A549 (cell line): ENCODE measurements around the gene FUZ. TPM values are rescaled to one million over a fixed set of nuclear protein-coding genes. Genes with fewer than 3 reads are reported as not detected.
A peak's percentile ranks its signal among the peaks of the same experiment; 100 is the strongest.

Experiments used
- ATAC-seq, 2 experiments: fragments of 200-7000 bp in 1 of 2; fragments of >200 bp in 1 of 2; cut with Nextera tagmentation in 1 of 2; cut with Tn5 transposase in 1 of 2; 3 replicates each; pipeline versions ENCODE4 v1.8.0 to v1.9.1; 2018 to 2020; ENCODE audit warnings: mild to moderate bottlenecking in 1 of 2, moderate library complexity in 1 of 2
- CTCF ChIA-PET: fragments of 300-600 bp; sonication (Branson Sonifier 250); formaldehyde crosslinking; extraction: SDS; loops from one replicate; lab custom pipeline; 2021; ENCODE audit warnings: antibody characterized with exemption, inconsistent platforms; lab: Yijun Ruan, JAX
- POLR2A ChIA-PET: fragments of 350-600 bp; formaldehyde crosslinking; extraction: SDS; loops from one replicate; lab custom pipeline; 2021; ENCODE audit warnings: antibody characterized with exemption, inconsistent platforms; lab: Yijun Ruan, JAX
- DNase-seq, 2 experiments: peaks; one replicate each; pipeline versions ENCODE4 v3.0.0 to v3.0.0-alpha.2; 2011 to 2016; ENCODE audit warnings: low read depth in 1 of 2, low spot score in 1 of 2
- FAIRE-seq: peaks from 2 replicates; lab custom pipeline; 2011; peaks lifted over from hg19 to GRCh38; lab: Jason Lieb, UNC
- H3K27ac ChIP-seq, 2 experiments: fragments of >200 bp; sonication (Bioruptor Twin); formaldehyde crosslinking; 3 replicates each; pipeline ENCODE4 v1.5.1; 2016 to 2017
- H3K4me1 ChIP-seq: fragments of >200 bp; sonication (Bioruptor Twin); formaldehyde crosslinking; 3 replicates; pipeline ENCODE4 v1.6.1; 2016
- H3K4me2 ChIP-seq: fragments of >200 bp; sonication (Bioruptor Twin); formaldehyde crosslinking; 3 replicates; pipeline ENCODE4 v1.6.1; 2016
- H3K4me3 ChIP-seq: fragments of >200 bp; sonication (Bioruptor Twin); formaldehyde crosslinking; 3 replicates; pipeline ENCODE4 v1.5.1; 2016
- H3K9me3 ChIP-seq: fragments of >200 bp; sonication (Bioruptor Twin); formaldehyde crosslinking; 3 replicates; pipeline ENCODE4 v1.6.1; 2016
- ATOH8 ChIP-seq: fragments of 250-450 bp; sonication (Bioruptor Pico); IDR thresholded peaks from 2 replicates; pipeline ENCODE4 v1.5.0; 2020; ENCODE audit warnings: low read depth, mild to moderate bottlenecking, moderate library complexity
- BCL3 ChIP-seq: fragments of >200 bp; sonication (Bioruptor Twin); formaldehyde crosslinking; IDR thresholded peaks from 3 replicates; pipeline ENCODE4 v1.6.1; 2016
- BHLHE40 ChIP-seq: IDR thresholded peaks from 2 replicates; pipeline ENCODE4 v1.6.1; 2012; ENCODE audit warnings: low read depth, low read length, inconsistent platforms
- CEBPB ChIP-seq, 2 experiments: fragments of >200 bp in 1 of 2; sonication (Bioruptor Twin) in 1 of 2; formaldehyde crosslinking in 1 of 2; IDR thresholded peaks; 2 replicates each; pipeline ENCODE4 v1.6.1; 2012 to 2016
- CHD2 ChIP-seq: fragments of 150-350 bp; IDR thresholded peaks from 2 replicates; pipeline ENCODE4 v1.6.1; 2014; ENCODE audit warnings: low read length; ENCODE audit not compliant: partially characterized antibody
- CHD4 ChIP-seq: fragments of 200-600 bp; sonication (generic); IDR thresholded peaks from 2 replicates; pipeline ENCODE4 v1.6.1; 2016; ENCODE audit warnings: antibody characterized with exemption, mild to moderate bottlenecking, borderline replicate concordance
- CTCF ChIP-seq: fragments of >200 bp; sonication (Bioruptor Twin); formaldehyde crosslinking; IDR thresholded peaks from 3 replicates; pipeline ENCODE4 v1.5.1; 2016
- ELK1 ChIP-seq: fragments of 150-350 bp; IDR thresholded peaks from 2 replicates; pipeline ENCODE4 v1.6.1; 2014; ENCODE audit warnings: low read depth, mild to moderate bottlenecking, low read length
- ESRRA ChIP-seq: fragments of 150-350 bp; IDR thresholded peaks from 2 replicates; pipeline ENCODE4 v1.6.1; 2014; ENCODE audit warnings: mild to moderate bottlenecking, low read length, borderline replicate concordance
- FOXS1 ChIP-seq: fragments of 250-450 bp; sonication (Bioruptor Pico); IDR thresholded peaks from 2 replicates; pipeline ENCODE4 v1.5.0; 2020; ENCODE audit warnings: mild to moderate bottlenecking, moderate library complexity
- GATA3 ChIP-seq: IDR thresholded peaks from 2 replicates; pipeline ENCODE4 v1.6.1; 2012; ENCODE audit warnings: borderline replicate concordance
- HDAC2 ChIP-seq: fragments of 200-600 bp; sonication (generic); IDR thresholded peaks from 2 replicates; pipeline ENCODE4 v1.6.1; 2016
- HOXB13 ChIP-seq: fragments of 250-450 bp; sonication (Bioruptor Pico); IDR thresholded peaks from 2 replicates; pipeline ENCODE4 v1.5.0; 2020; ENCODE audit warnings: low read depth, mild to moderate bottlenecking, moderate library complexity
- HOXB5 ChIP-seq: fragments of 250-450 bp; sonication (Bioruptor Pico); IDR thresholded peaks from 2 replicates; pipeline ENCODE4 v1.5.0; 2020; ENCODE audit warnings: mild to moderate bottlenecking, moderate library complexity
- JUN ChIP-seq, 2 experiments: fragments of >200 bp; sonication (Bioruptor Twin); formaldehyde crosslinking; IDR thresholded peaks; 2 replicates in 1 of 2; 3 replicates in 1 of 2; pipeline ENCODE4 v1.6.1; 2016 to 2017
- KDM5A ChIP-seq: fragments of 200-600 bp; sonication (generic); IDR thresholded peaks from 2 replicates; pipeline ENCODE4 v1.6.1; 2016; ENCODE audit warnings: antibody characterized with exemption, mild to moderate bottlenecking
- MAFK ChIP-seq: fragments of 450-650 bp; IDR thresholded peaks from 2 replicates; pipeline ENCODE4 v1.6.1; 2014; ENCODE audit not compliant: partially characterized antibody
- MAX ChIP-seq: IDR thresholded peaks from 2 replicates; pipeline ENCODE4 v1.6.1; 2012
- NFE2L2 ChIP-seq: fragments of 150-350 bp; conservative IDR thresholded peaks from 2 replicates; pipeline ENCODE4 v1.6.1; 2014; ENCODE audit warnings: low read length
- NPAS2 ChIP-seq: fragments of 250-450 bp; sonication (Bioruptor Pico); IDR thresholded peaks from 2 replicates; pipeline ENCODE4 v1.8.0; 2022; ENCODE audit warnings: mild to moderate bottlenecking, moderate library complexity, borderline replicate concordance
- PBX3 ChIP-seq: IDR thresholded peaks from 2 replicates; pipeline ENCODE4 v1.6.1; 2012
- PHF8 ChIP-seq: fragments of 200-600 bp; sonication (generic); IDR thresholded peaks from 2 replicates; pipeline ENCODE4 v1.6.1; 2016; ENCODE audit warnings: low read depth, mild to moderate bottlenecking, antibody characterized with exemption, moderate library complexity, borderline replicate concordance
- POLR2A ChIP-seq: IDR thresholded peaks from 2 replicates; pipeline ENCODE4 v1.6.1; 2012; ENCODE audit warnings: mild to moderate bottlenecking, low read length
- POLR2AphosphoS2 ChIP-seq: conservative IDR thresholded peaks from 2 replicates; pipeline ENCODE4 v1.6.1; 2012; ENCODE audit warnings: low read length, improper control_type of control experiment, inconsistent platforms
- SMC3 ChIP-seq: fragments of >200 bp; sonication (Bioruptor Twin); formaldehyde crosslinking; IDR thresholded peaks from 3 replicates; pipeline ENCODE4 v1.6.1; 2018; ENCODE audit warnings: inconsistent platforms
- SREBF2 ChIP-seq: fragments of 450-650 bp; IDR thresholded peaks from 2 replicates; pipeline ENCODE4 v1.6.1; 2014; ENCODE audit warnings: mild to moderate bottlenecking, moderate library complexity
- TFCP2L1 ChIP-seq: fragments of 250-450 bp; sonication (Bioruptor Pico); IDR thresholded peaks from 2 replicates; pipeline ENCODE4 v1.5.0; 2021; ENCODE audit warnings: mild to moderate bottlenecking
- TP53 ChIP-seq: fragments of 250-450 bp; sonication (Bioruptor Pico); IDR thresholded peaks from 2 replicates; pipeline ENCODE4 v1.5.0; 2021; ENCODE audit warnings: mild to moderate bottlenecking, moderate library complexity
- ZFP36 ChIP-seq: fragments of 450-650 bp; IDR thresholded peaks from 2 replicates; pipeline ENCODE4 v1.6.1; 2014; ENCODE audit warnings: borderline replicate concordance; ENCODE audit not compliant: partially characterized antibody
- ZNF302 ChIP-seq: fragments of 250-450 bp; sonication (Bioruptor Pico); IDR thresholded peaks from 2 replicates; pipeline ENCODE4 v1.9.0; 2021; ENCODE audit warnings: inconsistent platforms, mild to moderate bottlenecking, moderate library complexity
- WGBS: methylation state at CpG from one replicate; pipeline ENCODE4 v1.1.6; 2017; ENCODE audit errors: missing lambda C conversion rate; 5-methylcytosine and 5-hydroxymethylcytosine counted together
- polyA minus RNA-seq: library from RNA; depleted of rRNA, polyadenylated mRNA; stranded (reverse); fragments of >200 nt; gene quantifications from 2 replicates; pipeline ENCODE4 v1.2.3, GENCODE V29; 2011; rRNA and poly(A)+ RNA removed
- polyA plus RNA-seq, 4 experiments: library from polyadenylated mRNA; depleted of rRNA in 3 of 4; stranded (reverse); fragments of >200 nt; fragmentation: RNase III in 1 of 4; extraction: RNeasy Plus Mini Kit Qiagen cat#74134 plus additional on column Dnase treatment in 1 of 4; gene quantifications; 2 replicates in 3 of 4; 3 replicates in 1 of 4; pipeline ENCODE4 v1.2.3, GENCODE V29; 2011 to 2017
- TF ChIP-seq, protein P1 (sequence below): fragments of 450-650 bp; IDR thresholded peaks from 2 replicates; pipeline ENCODE4 v1.6.1; 2014; ENCODE audit warnings: antibody characterized with exemption
- TF ChIP-seq, protein P2 (sequence below): fragments of >200 bp; sonication (Bioruptor Twin); formaldehyde crosslinking; IDR thresholded peaks from 2 replicates; pipeline ENCODE4 v1.6.1; 2016

The FUZ gene
- polyA plus RNA-seq (2011; rRNA removed), result 12.5 and 14.5 TPM in 2 replicates
- 12.7 and 18.9 TPM in 2 replicates for polyA plus RNA-seq (2012; cell fraction: cytosol; rRNA removed)
- 21.9 and 26.7 TPM in 2 replicates for polyA plus RNA-seq (2012; cell fraction: nucleus; rRNA removed)
- polyA plus RNA-seq (2017; fragmentation: RNase III; extraction: RNeasy Plus Mini Kit Qiagen cat#74134 plus additional on column Dnase treatment), result 15.9 to 23.7 TPM (median 21.7 TPM) in 3 replicates
- polyA minus RNA-seq, result 7.7 and 9.9 TPM in 2 replicates

- Histone ChIP-seq H3K9me3 (no peaks in the 10 kb centered on the region), H3K4me2 (peak within 1 kb of the TSS; percentile 88), H3K4me3 (peak within 1 kb of the TSS; percentile 54), H3K27ac (peak within 1 kb of the TSS; percentile 81 to 92), H3K4me1 (peaks cover 28% of the 10 kb centered on the region)
- peak; percentile 63 to 76 for ATAC-seq
- 7% methylated on average over 45 of the region's 45 CpGs for WGBS
- DNase-seq, result peak; percentile 100
- ChIA-PET POLR2A (interaction anchor here (0.7 to 1.4 kb wide), 5 partner anchors 37 to 137 kb away, joined by 3 to 4 read pairs (median 4); partner anchors contain the start of genes AP2A1, NUP62 and PRMT1), CTCF (interaction anchor here (0.6 to 1.7 kb wide), 7 partner anchors 12 to 323 kb away, joined by 3 to 6 read pairs (median 3); no protein-coding TSS in a partner anchor)
- FAIRE-seq, result peak; percentile 99
- TF ChIP-seq BHLHE40, result peak; percentile 53
- TF ChIP-seq, protein P1, sequence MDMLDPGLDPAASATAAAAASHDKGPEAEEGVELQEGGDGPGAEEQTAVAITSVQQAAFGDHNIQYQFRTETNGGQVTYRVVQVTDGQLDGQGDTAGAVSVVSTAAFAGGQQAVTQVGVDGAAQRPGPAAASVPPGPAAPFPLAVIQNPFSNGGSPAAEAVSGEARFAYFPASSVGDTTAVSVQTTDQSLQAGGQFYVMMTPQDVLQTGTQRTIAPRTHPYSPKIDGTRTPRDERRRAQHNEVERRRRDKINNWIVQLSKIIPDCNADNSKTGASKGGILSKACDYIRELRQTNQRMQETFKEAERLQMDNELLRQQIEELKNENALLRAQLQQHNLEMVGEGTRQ, result peak; percentile 50; the same call in 1 of the 2 replicates
- peak; percentile 66 for TF ChIP-seq PHF8
- TF ChIP-seq, protein P2, sequence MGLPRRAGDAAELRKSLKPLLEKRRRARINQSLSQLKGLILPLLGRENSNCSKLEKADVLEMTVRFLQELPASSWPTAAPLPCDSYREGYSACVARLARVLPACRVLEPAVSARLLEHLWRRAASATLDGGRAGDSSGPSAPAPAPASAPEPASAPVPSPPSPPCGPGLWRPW, result no peak
- TF ChIP-seq TFCP2L1, result no peak; the same call in 1 of the 2 replicates
- no peak for TF ChIP-seq CHD2
- no peak for TF ChIP-seq CEBPB (IDR thresholded peaks at IDR 0.05)
- no peak for TF ChIP-seq HOXB13 (CRISPR knock-in tag)
- 0 out of 3 replicates have a peak, but pooled peaks have one; percentile 21 for TF ChIP-seq BCL3
- TF ChIP-seq HOXB5, result peak; percentile 51; the same call in 1 of the 2 replicates
- no peak for TF ChIP-seq TP53 (CRISPR knock-in tag)
- no peak for TF ChIP-seq NPAS2 (CRISPR knock-in tag)
- TF ChIP-seq KDM5A, result 0 out of 2 replicates have a peak, but pooled peaks have one; percentile 45
- TF ChIP-seq CHD4, result no peak
- TF ChIP-seq GATA3, result peak; percentile 63
- no peak for TF ChIP-seq NFE2L2
- TF ChIP-seq FOXS1 (CRISPR knock-in tag), result no peak
- peak; percentile 9 for TF ChIP-seq ZFP36
- no peak for TF ChIP-seq ATOH8
- TF ChIP-seq HDAC2, result no peak
- TF ChIP-seq SMC3, result 0 out of 3 replicates have a peak, but pooled peaks have one; percentile 14
- no peak for TF ChIP-seq POLR2AphosphoS2
- no peak for TF ChIP-seq SREBF2
- no peak for TF ChIP-seq CTCF
- TF ChIP-seq JUN (IDR thresholded peaks at IDR 0.05), result peak; percentile 49 to 83
- no peak for TF ChIP-seq ELK1
- peak; percentile 13 for TF ChIP-seq MAFK
- TF ChIP-seq ZNF302 (CRISPR knock-in tag), result no peak
- no peak for TF ChIP-seq ESRRA
- TF ChIP-seq MAX, result peak; percentile 58
- peak; percentile 35; the same call in 1 of the 2 replicates for TF ChIP-seq POLR2A
- peak; percentile 63; the same call in 1 of the 2 replicates for TF ChIP-seq PBX3
Measured at GRCh38 chr19:49812997-49813861, at the start of gene FUZ. Gene FUZ, minus strand, starts transcription at chr19:49813292. Its CDS starts 186 bp downstream, at chr19:49813106.
